BE2C (cell line): Measurements from ENCODE around the gene TSPAN9.

Source experiments
- DNase-seq: peaks from one replicate; pipeline ENCODE4 v3.0.0-alpha.2; 2020
- H3K27me3 ChIP-seq: fragments of 250-450 bp; sonication (Bioruptor Pico); 2 replicates; pipeline ENCODE4 v1.5.1; 2020; ENCODE audit warnings: mild to moderate bottlenecking
- H3K36me3 ChIP-seq: fragments of 250-450 bp; sonication (Bioruptor Pico); 2 replicates; pipeline ENCODE4 v1.5.1; 2020; ENCODE audit warnings: mild to moderate bottlenecking
- H3K4me1 ChIP-seq: fragments of 250-450 bp; sonication (Bioruptor Pico); 2 replicates; pipeline ENCODE4 v1.5.1; 2020
- H3K4me3 ChIP-seq: 2 replicates; pipeline ENCODE4 v1.5.1; 2011; ENCODE audit warnings: low read depth, low read length
- H3K9me3 ChIP-seq: fragments of 250-450 bp; sonication (Bioruptor Pico); 2 replicates; pipeline ENCODE4 v1.5.1; 2020
- TF ChIP-seq, protein P1 (sequence below): IDR thresholded peaks from 2 replicates; pipeline ENCODE4 v1.5.1; 2012; ENCODE audit warnings: mild to moderate bottlenecking, low read depth, low read length

Gene TSPAN9

DNA sequence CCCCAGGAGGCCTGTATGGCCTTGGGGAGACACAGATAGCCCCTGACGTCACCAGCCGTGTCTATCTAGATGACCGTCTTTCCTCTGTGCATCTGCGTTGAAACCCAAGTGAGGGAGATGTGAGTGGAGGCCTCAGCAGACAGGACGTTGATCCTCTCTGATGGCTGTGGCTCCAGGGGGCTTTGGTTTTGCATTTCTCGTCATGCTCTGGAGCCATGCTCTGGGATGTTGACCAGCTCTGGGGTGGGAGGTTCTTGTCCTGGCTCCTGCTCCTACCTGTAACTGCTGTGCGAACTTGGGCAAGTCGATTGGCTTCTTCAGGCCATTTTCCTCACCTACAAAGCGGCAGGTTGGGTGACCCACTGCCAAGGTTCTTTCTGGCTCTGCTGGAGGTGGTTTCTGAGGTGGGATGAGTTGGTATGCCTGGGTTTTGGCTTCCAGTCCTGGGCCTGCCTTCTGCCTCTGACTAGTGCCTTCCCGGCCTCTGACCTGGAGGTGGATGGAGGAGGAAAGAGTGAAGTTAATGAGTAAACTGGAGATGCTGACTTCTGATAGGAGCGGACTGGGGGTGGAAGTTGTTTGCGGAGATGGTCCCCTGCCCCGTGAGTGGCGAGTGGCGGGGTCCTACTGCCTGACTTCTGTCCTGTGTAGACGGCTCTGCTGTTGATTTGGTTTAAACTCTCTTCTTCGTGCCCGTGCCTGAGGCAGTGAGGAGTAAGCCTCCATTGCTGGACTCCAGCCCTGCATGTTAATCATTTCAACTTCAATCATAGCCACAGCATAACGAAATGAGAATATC lies 8.4 kb downstream of the TSPAN9 start:
- Histone ChIP-seq H3K4me3 (no peak overlapping the region), H3K36me3 (peaks cover 4% of the 10 kb centered on the region; the same call in 1 of the 2 replicates), H3K27me3 (no peaks in the 10 kb centered on the region), H3K4me1 (no peaks in the 10 kb centered on the region), H3K9me3 (no peaks in the 10 kb centered on the region)
- DNase-seq = no peak
- TF ChIP-seq, protein P1, sequence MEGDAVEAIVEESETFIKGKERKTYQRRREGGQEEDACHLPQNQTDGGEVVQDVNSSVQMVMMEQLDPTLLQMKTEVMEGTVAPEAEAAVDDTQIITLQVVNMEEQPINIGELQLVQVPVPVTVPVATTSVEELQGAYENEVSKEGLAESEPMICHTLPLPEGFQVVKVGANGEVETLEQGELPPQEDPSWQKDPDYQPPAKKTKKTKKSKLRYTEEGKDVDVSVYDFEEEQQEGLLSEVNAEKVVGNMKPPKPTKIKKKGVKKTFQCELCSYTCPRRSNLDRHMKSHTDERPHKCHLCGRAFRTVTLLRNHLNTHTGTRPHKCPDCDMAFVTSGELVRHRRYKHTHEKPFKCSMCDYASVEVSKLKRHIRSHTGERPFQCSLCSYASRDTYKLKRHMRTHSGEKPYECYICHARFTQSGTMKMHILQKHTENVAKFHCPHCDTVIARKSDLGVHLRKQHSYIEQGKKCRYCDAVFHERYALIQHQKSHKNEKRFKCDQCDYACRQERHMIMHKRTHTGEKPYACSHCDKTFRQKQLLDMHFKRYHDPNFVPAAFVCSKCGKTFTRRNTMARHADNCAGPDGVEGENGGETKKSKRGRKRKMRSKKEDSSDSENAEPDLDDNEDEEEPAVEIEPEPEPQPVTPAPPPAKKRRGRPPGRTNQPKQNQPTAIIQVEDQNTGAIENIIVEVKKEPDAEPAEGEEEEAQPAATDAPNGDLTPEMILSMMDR = no peak

DNA sequence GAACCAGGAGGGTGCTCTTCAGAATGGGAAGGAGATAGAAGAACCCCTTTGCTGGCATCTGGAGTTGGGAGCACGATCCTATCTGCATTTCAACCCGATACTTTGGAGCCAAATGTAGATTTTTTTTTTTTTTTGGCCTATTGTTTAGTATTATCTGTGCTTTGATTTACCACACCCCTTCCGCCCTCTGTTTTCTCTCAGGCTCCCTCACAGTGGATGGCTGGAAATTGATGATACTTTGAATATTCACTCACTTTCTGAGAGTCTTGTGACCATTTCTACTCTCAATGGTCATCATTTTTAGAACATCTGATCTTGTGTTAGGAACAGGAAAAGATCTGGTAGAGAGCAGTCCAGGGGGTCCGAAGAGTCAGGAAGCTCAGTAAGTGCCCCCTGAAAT lies 9.0 kb downstream of the TSPAN9 start:
- Histone ChIP-seq H3K27me3 (no peaks in the 10 kb centered on the region), H3K4me1 (no peaks in the 10 kb centered on the region), H3K4me3 (no peak overlapping the region), H3K9me3 (no peaks in the 10 kb centered on the region), H3K36me3 (peaks cover 4% of the 10 kb centered on the region; the same call in 1 of the 2 replicates)
- DNase-seq = no peak
- TF ChIP-seq, protein P1 = no peak

DNA sequence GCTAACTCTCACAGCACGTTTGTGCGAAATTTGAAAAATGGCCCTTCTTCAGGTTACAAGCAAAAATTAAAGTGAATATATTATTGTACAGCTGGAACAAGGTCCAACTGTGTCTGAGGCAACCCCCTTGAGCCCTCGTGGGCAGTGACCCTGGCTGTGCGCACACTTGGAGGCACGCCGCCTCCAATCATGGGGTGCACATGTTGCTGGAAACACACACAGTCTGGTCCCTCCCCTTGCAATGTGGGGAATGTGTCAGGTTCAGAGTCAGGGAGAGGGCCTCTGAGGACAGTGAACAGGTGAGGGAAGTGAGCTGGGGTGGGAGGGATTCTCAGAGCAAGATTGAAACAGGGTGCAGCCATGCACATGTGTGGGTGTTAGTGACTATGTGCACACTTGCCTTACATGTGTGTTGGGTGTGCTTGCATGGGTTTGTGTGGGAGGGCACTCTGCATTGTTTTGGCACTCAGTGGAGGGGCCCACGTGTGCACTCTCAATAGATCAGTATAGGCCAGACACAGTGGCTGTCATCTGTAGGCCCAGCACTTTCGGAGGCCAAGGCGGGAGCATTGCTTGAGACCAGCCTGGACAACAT lies 9.6 kb downstream of the TSPAN9 start:
- Histone ChIP-seq H3K9me3 (no peaks in the 10 kb centered on the region), H3K4me1 (no peaks in the 10 kb centered on the region), H3K27me3 (no peaks in the 10 kb centered on the region), H3K4me3 (no peak overlapping the region), H3K36me3 (peaks cover 4% of the 10 kb centered on the region; the same call in 1 of the 2 replicates)
- no peak for DNase-seq
- TF ChIP-seq, protein P1 = no peak

DNA sequence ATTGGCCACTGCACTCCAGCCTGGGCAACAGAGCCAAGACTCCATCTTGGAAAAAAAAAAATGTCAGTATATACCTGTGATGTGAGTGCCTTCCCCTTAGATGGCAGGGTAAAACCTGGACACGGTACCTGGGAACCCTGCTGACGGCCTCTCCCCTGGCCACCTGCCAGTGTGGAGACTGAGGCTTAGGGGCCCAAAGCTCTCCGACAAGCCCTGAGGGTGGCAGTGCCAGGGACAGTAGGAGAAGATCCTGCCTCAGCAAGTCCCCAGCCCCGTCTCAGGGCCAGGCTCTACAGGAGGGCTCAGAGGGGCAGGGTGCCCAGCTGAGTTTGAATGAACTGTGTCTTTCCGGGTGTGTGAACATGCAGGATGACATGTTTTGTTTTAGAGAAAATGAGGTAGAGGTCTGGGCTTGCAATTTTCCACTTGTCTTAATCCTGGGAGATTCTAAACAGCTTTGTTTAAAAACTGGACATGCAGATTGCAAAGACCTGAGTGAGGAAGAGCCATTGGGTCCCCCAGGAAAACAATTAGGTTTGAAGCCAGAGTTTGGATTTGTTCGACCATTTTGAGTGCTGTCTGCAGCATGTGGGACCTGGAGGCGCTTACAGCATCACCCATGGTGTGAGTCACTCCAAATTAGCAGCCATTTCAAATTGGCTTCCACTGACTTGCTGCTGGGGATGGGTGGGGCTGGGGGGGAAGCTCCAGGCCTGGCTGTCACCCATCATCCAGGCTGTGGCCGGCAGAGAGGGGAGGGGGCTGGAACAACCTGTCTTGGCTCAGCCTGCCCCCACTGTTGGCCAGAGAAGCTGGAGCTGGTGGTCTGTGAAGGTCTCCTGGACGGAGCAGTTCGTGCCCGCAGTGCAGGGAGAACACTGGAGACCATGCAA lies 10.8 kb downstream of the TSPAN9 start:
- Histone ChIP-seq H3K9me3 (no peaks in the 10 kb centered on the region), H3K4me3 (no peak overlapping the region), H3K27me3 (no peaks in the 10 kb centered on the region)

DNA sequence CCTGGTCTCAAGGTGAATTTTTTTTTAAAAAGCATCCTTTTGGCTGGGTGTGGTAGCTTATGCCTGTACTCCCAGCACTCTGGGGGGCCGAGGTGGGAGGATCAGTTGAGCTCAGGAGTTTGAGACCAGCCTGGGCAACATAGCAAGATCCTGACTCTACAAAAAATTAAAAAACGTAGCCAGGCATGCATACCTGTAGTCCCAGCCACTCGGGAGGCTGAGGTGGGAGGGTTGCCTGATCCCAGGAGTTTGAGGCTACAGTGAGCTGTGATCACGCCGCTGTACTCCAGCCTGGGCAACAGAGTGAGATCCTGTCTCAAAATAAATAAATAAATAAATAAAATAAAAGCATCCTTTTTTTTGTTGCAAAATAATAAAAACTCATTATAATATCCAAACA lies 12.4 kb downstream of the TSPAN9 start:
- Histone ChIP-seq H3K4me3 (no peak overlapping the region), H3K9me3 (no peaks in the 10 kb centered on the region), H3K4me1 (no peaks in the 10 kb centered on the region; the same call in 1 of the 2 replicates), H3K27me3 (no peaks in the 10 kb centered on the region), H3K36me3 (0 out of 2 replicates have a peak, but pooled peaks cover 4% of the 10 kb centered on the region)
- TF ChIP-seq, protein P1 = no peak
- no peak for DNase-seq

More for the DNA sequence above, 10.8 kb downstream of the TSPAN9 start:
- TF ChIP-seq, protein P1 = no peak
- DNase-seq = no peak
- H3K36me3 ChIP-seq = peaks cover 4% of the 10 kb centered on the region; the same call in 1 of the 2 replicates
- no peaks in the 10 kb centered on the region; the same call in 1 of the 2 replicates for H3K4me1 ChIP-seq
